ENCODE results near the gene RNF5.
"Not testable (repeated sequence)": the region's sequence is repeated elsewhere in the genome, so short reads cannot be mapped to it uniquely, and the experiment has no call there.

The RNF5 gene

DNA sequence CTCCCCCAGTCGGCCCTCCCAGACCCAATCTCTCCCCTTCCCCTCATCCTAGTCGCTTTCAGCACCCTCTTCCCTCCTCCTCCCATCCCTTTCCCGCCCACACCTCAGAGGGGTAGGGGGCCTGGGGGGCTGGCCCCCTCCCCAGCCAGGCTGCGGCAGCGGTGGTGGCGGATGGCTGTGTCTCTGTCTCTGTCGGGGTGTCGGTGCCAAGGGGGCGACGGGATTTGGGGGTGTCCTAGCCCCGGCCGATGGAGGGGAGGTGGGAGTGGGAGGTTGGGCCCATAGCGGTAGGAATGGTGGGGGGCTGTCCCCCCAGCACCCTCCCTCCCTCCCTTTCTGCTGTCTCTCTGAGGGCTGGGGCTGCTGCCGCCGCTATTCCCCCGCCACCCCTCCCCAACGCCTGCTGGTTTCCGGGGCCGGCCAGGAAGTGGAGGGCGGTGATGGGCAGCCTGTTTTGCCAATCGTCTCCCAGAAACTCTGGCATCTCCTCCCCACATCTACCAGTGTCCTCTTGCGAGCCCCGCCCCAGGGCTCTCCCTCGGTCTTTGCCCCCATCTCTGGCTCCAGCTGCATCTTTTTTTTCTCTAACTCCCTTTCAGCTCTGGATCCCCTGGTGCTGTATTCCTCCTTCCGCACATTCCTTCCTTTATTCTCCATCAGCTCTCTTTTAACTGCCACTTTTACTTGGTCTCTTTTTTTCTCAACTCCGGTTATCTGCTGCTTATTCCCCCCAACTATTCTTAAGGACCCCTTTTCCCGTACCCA lies 2.3 kb upstream of the RNF5 start, which contains the start of gene AGPAT1:
TSS of gene AGPAT1 (minus strand) at position 374 of the 765 bp plus-strand sequence. CDS start 4,588 bp downstream, outside the sequence.
- DNase-seq (ENCODE audit: low spot score): peak; percentile 98

DNA sequence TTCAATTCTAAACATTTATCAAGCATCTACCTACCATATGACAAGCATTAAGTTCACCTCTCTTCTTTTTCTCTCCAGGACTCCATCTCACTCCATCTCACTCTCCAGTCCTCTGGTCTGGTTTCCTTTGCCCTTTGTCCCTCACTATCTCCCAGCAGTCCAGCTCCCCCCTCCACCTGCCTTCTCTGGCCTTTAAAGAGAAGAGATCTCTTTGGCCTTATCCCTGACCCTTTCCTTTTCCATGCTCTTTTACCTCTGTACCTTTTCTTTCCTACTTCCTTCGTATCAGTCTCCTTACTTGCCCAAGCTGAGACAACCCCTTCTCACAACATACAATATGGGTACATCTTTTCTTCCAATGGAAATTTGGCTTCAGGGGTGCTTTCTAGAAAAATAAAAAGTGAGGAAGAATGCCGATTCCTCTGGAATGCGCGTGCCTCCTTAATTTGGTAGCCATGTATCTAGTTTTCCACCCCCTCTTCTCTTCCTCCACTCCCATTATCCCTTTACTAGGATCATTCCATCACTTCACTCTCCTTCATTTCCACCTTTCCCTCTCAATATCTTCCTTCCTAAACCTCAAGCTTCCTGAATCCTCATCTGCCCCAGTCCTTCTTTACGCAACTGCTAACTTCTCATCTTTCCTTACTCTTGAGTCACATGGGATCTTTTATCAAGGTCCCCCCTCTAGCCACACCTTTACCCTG lies 1.6 kb upstream of the RNF5 start:
- no peak for DNase-seq (ENCODE audit: low spot score)

DNA sequence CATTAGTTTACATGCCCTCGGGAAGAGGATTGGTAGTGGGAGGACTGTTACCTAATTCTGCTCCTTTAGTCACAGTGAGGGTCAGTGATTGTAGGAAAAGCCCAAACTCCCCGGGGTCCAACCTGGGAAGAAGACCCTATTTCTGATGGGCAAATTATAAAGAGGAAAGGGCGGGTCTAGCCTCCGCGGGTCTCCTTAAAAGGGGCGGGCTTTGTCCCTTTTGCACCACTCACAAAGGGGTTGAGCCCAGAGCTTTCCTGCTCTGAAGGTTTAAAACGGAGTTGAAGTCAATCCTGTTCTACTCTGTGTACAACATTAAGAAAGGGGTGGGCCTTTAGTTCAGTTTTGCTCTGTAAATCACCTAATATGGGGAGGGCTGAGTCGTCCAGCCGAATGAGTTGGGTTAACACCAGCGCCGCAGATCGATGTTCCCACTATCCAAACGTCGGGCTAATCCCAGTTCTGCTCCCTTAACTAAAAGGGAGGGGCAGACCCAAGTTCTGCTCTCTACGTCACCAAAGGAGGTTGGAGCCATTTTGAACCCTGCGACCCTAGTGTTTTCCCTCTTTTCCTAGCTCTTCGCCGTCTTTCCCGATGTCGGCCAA lies 920 bp upstream of the RNF5 start:
- no peak for DNase-seq (ENCODE audit: low spot score)

DNA sequence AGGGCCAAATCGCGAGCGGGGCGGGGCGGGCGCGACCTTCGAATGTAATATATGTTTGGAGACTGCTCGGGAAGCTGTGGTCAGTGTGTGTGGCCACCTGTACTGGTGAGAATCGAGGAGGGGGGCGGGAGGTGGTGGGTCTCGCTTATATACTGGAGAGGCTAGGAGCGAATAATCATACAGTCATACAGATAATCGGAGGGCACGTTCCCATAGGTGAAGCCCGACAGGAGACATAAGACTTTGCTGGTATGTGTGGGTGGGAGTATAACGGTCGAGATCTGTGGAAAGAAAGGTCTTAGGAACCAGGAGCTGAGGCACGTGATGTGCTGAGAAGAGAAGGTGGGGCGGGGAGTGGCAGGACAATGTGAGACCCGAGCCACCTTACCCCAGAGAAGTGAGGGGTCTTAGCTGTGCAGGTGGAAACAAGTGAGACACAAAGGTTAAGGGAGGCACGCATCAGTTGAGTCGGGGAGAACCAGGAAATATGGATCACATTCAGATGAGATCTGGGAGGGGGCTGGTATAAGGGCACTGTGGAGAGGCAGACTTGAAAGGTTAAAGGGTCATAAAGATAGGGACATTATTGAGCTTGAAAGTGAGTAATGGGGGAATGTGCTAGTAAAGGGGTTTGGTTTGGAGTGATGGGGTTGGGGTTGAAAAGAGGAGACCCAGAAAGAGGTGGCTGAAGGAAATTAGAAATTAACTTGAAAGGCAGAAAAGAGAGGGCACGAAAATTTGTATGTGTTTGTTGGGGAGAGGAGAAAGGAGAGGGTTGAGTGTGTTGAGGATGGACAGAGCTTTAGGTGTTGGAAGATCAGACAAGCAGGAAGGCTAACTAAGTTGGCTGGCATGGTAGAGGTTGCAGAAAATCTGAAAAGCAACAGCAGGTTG lies 589 bp downstream of the RNF5 start:
- no peak for DNase-seq (ENCODE audit: low spot score)

DNA sequence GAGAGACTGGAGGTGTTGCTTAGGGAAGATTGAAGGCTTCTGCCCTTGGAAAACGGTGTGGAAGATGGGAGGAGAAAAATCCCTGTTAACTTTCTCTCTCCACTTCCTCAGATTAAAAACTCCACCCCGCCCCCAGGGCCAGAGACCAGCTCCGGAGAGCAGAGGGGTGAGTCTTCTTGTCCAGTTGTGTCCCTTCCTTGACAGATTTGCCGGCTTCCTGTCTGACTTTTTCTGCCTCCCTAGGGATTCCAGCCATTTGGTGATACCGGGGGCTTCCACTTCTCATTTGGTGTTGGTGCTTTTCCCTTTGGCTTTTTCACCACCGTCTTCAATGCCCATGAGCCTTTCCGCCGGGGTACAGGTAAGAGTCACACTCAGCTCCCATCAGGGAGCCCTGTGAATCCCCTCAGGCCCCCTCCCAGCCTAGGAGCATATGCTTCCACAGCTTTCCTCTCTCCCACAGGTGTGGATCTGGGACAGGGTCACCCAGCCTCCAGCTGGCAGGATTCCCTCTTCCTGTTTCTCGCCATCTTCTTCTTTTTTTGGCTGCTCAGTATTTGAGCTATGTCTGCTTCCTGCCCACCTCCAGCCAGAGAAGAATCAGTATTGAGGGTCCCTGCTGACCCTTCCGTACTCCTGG lies 1.7 kb downstream of the RNF5 start:
- no peak for DNase-seq (ENCODE audit: low spot score)

DNA sequence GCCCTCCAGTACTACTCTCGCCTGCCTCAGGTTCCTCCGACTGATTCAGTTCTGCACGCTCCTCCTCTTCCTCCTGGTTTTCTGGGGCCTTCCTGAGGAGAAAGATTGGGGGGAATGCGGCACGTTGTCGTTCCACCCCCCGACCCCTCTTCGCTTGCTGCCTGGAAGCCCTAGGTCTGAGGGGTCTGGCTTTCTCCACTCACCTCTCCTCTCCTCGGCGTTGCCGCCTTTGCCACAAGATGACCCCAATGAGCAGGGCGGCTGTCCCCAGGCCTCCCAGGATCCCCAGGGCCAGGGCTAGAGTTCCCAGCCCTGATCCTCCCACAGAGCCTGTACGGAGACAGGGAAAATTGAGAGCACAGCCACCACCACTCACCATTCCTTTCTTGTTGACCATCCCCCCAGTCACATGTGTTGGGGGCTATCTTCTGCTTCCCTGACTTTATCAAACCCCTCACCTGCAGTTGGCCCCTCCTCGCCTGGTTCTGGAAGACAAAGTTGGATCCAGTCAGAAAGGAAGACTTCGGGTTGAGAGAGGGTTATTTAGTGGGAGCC lies 3.0 kb downstream of the RNF5 start:
- DNase-seq (ENCODE audit: low spot score): no peak

DNA sequence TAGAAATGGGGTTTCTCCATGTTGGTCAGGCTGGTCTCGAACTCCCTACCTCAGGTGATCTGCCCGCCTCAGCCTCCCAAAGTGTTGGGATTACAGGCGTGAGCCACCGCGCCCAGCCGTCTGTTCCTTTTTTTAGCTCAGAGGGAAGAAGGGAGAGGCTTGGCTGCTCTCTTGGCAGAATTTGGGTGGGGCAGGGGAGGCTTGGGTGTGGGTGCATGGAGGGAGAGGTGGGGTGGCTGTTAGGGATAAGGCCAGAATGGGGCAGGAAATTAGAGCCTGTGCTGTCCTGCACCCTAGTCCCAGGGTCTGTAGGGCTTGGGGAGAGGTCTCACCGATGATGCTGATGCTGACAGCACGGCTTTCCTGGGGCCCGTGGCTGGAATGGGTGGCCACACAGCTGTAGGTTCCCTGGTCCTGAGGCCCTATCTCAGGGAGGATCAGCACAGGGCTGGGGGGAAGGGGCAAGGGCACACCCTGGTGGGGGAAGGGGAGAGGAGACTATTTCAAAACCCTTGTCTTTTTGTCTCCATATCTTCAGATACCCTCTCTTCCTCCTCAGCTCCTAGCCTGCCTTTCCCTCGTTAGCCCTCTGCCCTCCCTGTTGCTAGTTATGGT lies 3.8 kb downstream of the RNF5 start:
- DNase-seq (ENCODE audit: low spot score): no peak

DNA sequence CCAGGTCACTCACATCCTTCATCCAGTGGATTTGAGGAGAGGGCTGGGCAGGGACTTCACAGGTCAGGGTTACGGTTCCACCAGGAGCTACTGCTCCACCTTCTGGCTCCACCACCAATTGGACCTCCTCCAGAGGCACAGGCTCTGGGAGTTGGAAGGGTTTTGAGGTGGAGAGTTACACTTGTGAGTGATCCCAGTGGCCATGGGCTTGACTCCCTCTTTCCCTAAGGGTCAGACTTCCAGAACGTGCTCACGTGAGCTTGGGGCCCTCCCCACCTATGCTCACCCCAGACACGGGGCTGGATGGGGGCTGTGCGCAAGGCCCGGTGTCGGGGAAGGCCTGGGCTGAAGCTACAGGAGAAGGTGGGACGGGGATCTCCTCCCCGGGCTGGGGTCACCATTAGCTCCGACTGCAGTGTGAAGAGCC lies 4.4 kb downstream of the RNF5 start:
- DNase-seq (ENCODE audit: low spot score): no peak

DNA sequence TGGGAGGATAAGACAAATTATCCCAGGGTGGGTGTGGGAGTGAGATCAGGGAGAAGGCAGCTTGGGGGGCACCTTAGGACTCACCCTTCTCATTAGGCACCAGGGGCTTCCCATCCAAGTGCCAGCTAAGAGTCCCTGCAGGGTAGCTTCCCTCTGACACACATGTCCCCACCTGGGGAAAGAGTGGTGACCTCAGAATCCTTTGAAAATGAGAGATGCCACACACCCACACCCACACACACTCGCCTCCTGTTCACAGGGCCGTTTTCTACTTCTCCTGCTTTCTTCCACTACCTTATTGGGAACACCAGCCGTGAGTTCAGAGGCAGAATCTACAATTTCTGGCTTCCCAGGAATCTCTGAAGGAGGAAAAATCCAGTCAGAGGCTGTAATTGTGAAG lies 4.8 kb downstream of the RNF5 start:
- no peak for DNase-seq (ENCODE audit: low spot score)

DNA sequence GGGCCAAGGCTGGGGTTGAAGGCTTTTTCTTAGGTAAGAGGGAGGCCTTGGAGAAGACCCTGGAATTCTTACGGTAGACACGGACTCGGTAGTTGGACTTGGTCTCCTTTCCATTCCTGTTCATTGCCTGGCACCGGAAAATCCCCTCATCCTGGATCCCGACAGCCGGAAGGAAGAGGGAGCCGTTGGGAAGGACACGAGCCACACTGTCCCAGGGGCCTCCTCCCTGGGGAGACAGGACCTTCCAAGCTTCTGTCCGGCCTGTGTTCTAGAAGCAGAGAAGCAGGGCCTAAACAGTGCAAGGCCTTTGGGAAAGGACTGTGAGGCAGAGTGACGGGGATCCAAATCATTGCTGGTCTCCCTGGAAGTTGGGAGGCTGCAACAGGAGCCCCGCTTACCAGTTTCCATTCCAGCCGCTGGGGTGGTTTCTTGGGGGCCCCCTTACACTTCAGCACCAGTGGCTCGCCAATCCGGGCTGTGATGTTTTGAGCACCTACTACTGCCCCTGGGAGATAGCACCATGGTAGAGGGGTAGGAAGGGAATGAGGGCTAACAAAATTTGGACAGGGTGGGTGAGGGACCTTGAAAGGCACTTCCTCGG lies 5.4 kb downstream of the RNF5 start:
- no peak for DNase-seq (ENCODE audit: low spot score)

DNA sequence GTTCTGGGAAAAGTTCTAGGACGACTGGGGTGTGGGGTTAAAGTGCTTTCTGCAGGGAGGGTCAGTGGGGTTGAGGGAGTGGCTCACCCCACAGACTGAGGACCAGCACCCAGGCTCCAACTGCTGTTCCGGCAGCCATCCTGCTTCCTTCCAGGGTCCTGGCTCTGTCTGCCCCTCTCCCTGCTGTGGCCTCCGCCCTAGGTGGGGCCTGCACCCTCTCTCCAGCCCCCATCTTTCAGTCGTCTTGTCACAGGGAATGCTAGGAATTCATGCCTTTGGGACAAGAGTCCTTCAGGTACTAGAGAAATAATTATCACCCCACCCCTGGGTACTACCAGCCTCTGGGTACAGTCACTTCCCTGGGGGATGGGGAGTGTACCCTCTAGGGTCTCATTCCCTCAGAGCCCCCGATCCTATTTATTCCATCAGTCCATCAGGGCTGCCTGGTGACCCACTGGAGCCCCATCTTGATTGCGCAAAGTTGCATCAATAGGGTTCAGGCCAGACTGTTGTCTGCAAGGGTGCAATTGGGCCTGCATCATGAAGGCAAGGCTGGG lies 6.0 kb downstream of the RNF5 start, which contains the start of gene AGER:
TSS of gene AGER (minus strand) at position 170 of the 557 bp plus-strand sequence. CDS start at position 139, 31 bp downstream.
- no peak for DNase-seq (ENCODE audit: low spot score)

DNA sequence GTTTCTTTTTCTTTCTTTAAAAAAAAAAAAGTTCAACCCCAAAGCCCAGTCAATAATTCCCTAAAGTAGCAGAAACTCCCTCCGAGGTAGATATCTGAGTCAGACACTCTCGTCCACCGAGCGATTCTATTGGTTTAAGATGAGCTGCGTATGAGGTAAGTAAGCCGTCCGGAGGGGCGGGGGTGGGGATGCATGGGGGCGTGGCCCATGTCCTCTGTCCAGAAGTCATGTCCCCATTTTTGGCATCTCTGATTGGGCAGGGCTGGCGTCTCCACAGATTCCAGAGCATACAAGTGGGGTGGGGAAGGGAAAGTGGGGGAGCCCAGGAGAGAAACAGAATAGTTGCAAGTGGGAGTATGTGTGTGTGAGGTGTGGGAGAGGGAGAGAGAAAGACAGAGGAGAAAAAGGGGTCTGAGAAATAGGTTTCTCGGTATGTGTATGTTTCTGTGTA lies 7.5 kb downstream of the RNF5 start:
- peak; percentile 76 for DNase-seq (ENCODE audit: low spot score)

DNA sequence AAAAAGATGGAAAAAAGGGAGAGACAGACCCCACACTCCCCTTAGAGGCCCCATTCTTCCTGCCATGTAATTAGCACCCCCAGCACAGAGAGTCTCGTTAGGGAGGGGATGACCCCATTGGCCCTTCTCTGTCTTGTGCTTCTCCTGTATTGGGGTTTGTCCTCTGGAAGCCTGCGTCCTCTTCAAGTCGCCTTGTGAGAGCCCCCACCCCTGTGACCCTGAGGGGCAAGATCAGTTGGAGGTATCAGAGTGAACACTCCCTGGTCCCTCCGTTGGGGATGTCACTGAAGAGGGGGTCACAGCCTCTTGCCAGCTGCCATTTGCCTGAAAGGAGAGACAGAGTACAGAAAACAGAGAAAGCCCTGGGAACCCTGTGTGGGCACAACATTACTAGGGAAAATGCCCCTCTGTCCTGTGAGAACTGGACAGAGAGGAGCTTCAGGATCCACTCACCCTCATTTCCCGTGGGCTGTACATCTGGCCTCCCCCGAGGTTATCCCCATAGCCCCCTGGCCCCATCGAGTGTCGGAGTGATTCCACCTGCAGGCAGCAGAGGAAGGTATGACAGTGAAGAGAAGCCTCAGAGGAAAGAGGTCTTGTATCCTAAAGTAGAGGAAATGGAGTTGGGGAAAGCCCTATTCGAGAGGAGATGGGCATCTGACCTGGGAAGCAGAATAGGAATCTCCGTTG lies 8.1 kb downstream of the RNF5 start:
- DNase-seq (ENCODE audit: low spot score): not testable (repeated sequence)

DNA sequence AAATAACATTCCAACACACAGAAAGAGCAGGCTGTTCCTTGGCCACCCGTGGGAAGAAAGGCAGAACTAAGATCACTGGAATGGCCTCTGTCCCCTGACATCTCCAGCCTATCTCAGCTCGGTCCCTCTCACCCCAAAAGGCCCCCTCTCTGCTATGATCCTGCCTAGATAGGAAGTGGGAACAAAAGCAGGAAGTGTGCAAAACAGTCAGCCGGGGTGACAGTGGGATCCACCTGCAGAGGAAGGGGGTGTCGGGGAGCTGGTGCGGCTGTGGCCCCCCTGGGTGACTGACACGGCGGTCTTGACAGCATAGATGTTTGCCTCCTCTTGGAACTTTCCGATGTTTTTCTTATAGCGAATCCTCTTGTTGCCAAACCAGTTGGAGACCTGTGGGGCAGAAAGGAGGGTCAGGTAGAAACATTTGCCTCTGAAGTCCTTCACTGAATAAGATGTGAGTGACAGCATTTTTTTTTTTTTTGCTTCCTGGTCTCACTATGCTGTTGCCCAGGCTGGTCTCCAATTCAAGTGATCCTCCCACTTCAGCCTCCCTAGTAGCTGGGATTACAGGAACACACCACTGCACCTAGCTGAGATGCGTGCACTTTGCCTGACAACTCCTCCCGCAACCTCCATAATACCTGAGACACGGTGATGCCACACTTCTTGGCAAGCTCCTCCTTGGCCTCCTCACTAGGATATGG lies 9.0 kb downstream of the RNF5 start:
- no peak for DNase-seq (ENCODE audit: low spot score)

DNA sequence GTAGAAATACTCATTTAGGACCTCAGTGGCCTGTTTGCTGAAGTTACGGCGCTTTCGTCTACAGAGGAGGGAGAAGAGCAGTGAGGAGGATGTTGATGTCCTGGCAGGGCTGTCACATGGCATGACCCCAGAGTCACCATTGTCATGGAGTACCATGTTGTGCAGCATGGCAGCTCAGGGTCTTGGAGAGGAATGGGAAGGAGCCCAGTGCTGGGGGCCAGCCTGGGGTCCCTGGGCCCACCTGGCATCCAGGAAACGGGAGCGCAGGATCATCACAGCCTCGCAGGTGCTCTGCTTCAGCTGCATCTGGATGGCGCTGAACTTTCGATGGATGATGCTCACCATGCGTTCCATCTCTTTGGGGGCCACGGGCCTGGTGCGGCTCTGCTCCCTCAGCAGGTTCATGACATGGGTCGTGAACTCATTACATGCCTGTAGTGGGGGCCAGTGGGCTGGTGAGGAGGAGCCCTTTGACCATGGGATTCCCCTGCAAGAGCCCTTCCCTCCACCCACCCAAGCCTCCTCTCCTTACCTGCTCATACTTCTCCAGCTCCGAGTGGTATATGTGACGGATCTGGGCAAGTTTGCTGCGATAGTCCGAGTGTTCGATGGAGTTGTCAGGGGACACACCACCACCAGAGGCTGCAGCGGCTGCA lies 9.6 kb downstream of the RNF5 start:
- DNase-seq (ENCODE audit: low spot score): not testable (repeated sequence)

DNA sequence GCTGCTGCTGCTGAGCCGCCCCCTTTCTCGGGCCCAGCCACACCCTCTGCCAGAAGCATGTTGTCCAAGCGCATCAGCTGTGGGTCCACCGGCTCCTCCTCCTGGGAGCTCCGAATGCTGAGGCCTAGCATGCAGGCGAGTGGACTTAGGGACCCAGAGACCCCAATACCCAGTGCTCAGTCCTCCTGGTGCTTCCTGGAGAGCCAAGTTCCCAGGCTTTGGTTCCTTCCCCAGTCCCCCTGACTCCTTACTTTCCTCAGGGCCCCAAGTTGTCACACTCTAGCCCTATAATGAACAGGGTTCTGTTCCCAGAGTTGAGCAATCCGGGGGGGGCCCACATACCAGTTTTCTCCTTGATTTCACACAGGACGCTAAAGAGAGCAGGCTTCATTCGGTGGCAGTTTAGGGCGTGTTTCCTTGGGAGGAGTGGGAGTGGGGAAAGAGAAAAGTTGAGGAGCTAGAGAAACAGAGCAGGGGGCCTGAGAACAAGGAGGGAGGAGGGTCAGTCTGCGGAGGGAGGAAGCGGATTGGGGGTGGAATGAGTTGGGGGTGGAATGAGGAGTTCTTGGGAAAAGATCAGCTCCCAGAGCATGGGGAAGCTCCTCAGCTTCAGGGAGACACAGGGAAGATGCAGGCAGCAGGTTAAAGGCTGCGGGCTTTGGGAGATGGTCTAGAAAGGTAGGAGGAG lies 10.3 kb downstream of the RNF5 start:
- no peak for DNase-seq (ENCODE audit: low spot score)

DNA sequence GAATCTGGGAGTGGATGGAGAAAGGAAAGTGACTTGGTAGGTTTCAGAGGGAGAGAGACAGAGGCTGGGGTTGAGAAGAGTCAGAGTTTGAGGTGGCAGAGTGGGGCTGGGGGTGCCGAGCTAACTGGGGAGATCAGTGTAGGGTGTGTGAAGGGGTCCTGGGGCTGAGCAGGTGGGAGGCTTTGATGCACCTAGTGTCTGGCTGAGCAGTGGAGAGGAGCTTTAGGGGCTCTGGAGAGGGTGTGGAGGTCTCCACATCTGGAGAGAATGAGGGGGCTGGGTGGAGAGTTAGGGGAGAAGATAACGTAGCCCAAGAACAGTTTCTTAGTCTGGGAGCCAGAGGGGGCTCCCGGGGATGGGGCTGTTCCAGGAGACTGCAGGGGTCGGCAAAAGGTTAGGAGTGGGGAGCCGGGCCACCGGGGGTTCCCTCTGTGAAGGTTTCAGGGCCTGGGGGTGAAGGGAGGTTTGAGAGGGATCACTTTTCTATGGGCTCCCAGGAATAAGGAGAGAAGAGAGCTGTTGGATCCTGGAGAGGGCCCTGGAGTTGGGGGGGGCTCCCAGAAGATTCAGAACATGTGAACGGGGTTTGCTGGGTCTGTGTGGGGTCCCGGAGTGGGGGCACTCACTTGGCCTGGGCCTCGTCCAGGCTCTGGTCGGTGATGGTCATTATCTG lies 11.0 kb downstream of the RNF5 start:
- no peak for DNase-seq (ENCODE audit: low spot score)

All from AG08396 (cell line).